IMR-90 (cell line): ENCODE measurements around the gene PDLIM5. TPM values are rescaled to one million over a fixed set of nuclear protein-coding genes. Genes with fewer than 3 reads are reported as not detected.

Experiments used
- ATAC-seq: fragments of 200-7000 bp; cut with Tn5 transposase; 2 replicates; pipeline ENCODE4 v1.9.1; 2020; ENCODE audit warnings: low read depth, mild to moderate bottlenecking, moderate library complexity
- BruUV-seq: library from RNA; stranded (reverse); fragments of 400-500 nt; replicated peaks from 2 replicates; lab custom pipeline; 2021; lab: Mats Ljungman, UMichigan
- CTCF ChIA-PET: fragments of 300-600 bp; formaldehyde crosslinking; extraction: SDS; loops from one replicate; lab custom pipeline; 2021; ENCODE audit warnings: antibody characterized with exemption; lab: Yijun Ruan, JAX
- POLR2A ChIA-PET: fragments of 300-600 bp; sonication (Branson Sonifier 250); formaldehyde crosslinking; loops from one replicate; lab custom pipeline; 2022; ENCODE audit warnings: antibody characterized with exemption; ENCODE audit not compliant: unreplicated experiment; lab: Charles Lee
- DNase-seq: peaks from one replicate; pipeline ENCODE4 v3.0.0; 2013
- H2AFZ ChIP-seq: replicated peaks from 2 replicates; pipeline ENCODE3; 2013; ENCODE audit warnings: low read length, mild to moderate bottlenecking; ENCODE audit not compliant: poor library complexity
- H2AK5ac ChIP-seq: 2 replicates; pipeline ENCODE4 v1.6.1; 2013; ENCODE audit warnings: low read depth, low read length, inconsistent platforms
- H2AK9ac ChIP-seq: replicated peaks from 2 replicates; pipeline ENCODE3; 2013; ENCODE audit warnings: mild to moderate bottlenecking, low read depth, low read length, moderate library complexity; ENCODE audit not compliant: poor library complexity
- H2BK120ac ChIP-seq: 2 replicates; pipeline ENCODE4 v1.6.1; 2013; ENCODE audit warnings: low read depth, low read length, inconsistent platforms
- H2BK15ac ChIP-seq: 3 replicates; pipeline ENCODE4 v1.6.1; 2013; ENCODE audit warnings: low read depth, low read length, inconsistent platforms
- H2BK20ac ChIP-seq: 2 replicates; pipeline ENCODE4 v1.6.1; 2013; ENCODE audit warnings: low read depth, mild to moderate bottlenecking, inconsistent platforms, low read length, moderate library complexity
- H2BK5ac ChIP-seq: 2 replicates; pipeline ENCODE4 v1.6.1; 2013; ENCODE audit warnings: mild to moderate bottlenecking, low read depth, low read length, inconsistent platforms; ENCODE audit not compliant: poor library complexity, severe bottlenecking
- H3K14ac ChIP-seq: replicated peaks from 2 replicates; pipeline ENCODE4 v1.6.1; 2013; ENCODE audit warnings: low read depth, low read length, inconsistent platforms
- H3K18ac ChIP-seq: 2 replicates; pipeline ENCODE4 v1.6.1; 2013; ENCODE audit warnings: low read depth, low read length, control low read depth
- H3K23ac ChIP-seq: 2 replicates; pipeline ENCODE4 v1.6.1; 2013; ENCODE audit warnings: low read depth, low read length, inconsistent platforms
- H3K27ac ChIP-seq: 2 replicates; pipeline ENCODE4 v1.5.1; 2013; ENCODE audit warnings: mild to moderate bottlenecking, control low read depth, low read length; ENCODE audit not compliant: insufficient read depth
- H3K27me3 ChIP-seq: 2 replicates; pipeline ENCODE4 v1.6.1; 2013; ENCODE audit warnings: low read length; ENCODE audit not compliant: control insufficient read depth, insufficient read depth
- H3K36me3 ChIP-seq: 2 replicates; pipeline ENCODE4 v1.6.1; 2013; ENCODE audit warnings: low read length, mixed read lengths; ENCODE audit not compliant: control insufficient read depth, insufficient read depth
- H3K4ac ChIP-seq: 2 replicates; pipeline ENCODE4 v1.6.1; 2013; ENCODE audit warnings: low read depth, low read length, inconsistent platforms
- H3K4me1 ChIP-seq: 2 replicates; pipeline ENCODE4 v1.6.1; 2013; ENCODE audit warnings: low read length, mixed read lengths; ENCODE audit not compliant: control insufficient read depth, insufficient read depth
- H3K4me2 ChIP-seq: 2 replicates; pipeline ENCODE4 v1.6.1; 2013; ENCODE audit warnings: low read depth, mild to moderate bottlenecking, control low read depth, low read length, moderate library complexity
- H3K4me3 ChIP-seq: 2 replicates; pipeline ENCODE4 v1.5.1; 2013; ENCODE audit warnings: low read depth, mild to moderate bottlenecking, control low read depth, low read length, moderate library complexity; ENCODE audit not compliant: insufficient read depth
- H3K56ac ChIP-seq: 2 replicates; pipeline ENCODE4 v1.6.1; 2013; ENCODE audit warnings: low read length, inconsistent platforms; ENCODE audit not compliant: insufficient read depth; ENCODE audit errors: extremely low read depth
- H3K79me1 ChIP-seq, 2 experiments: 2 replicates each; pipeline ENCODE4 v1.6.1; 2013; ENCODE audit warnings: low read length in 2 of 2, inconsistent platforms in 1 of 2, low read depth in 1 of 2
- H3K9ac ChIP-seq: 2 replicates; pipeline ENCODE4 v1.6.1; 2013; ENCODE audit warnings: low read depth, low read length, control low read depth
- H3K9me1 ChIP-seq: 2 replicates; pipeline ENCODE4 v1.6.1; 2013; ENCODE audit warnings: low read length, inconsistent platforms; ENCODE audit not compliant: insufficient read depth
- H3K9me3 ChIP-seq: 2 replicates; pipeline ENCODE4 v1.6.1; 2013; ENCODE audit warnings: low read length; ENCODE audit not compliant: control insufficient read depth, insufficient read depth
- H4K20me1 ChIP-seq: 2 replicates; pipeline ENCODE4 v1.6.1; 2013; ENCODE audit warnings: low read length, inconsistent platforms; ENCODE audit not compliant: insufficient read depth
- H4K5ac ChIP-seq: 2 replicates; pipeline ENCODE4 v1.6.1; 2013; ENCODE audit warnings: mild to moderate bottlenecking, low read depth, low read length, control low read depth
- H4K8ac ChIP-seq, 2 experiments: 2 replicates each; pipeline ENCODE4 v1.6.1; 2013; ENCODE audit warnings: low read depth in 2 of 2, low read length in 2 of 2, control low read depth in 1 of 2, inconsistent platforms in 1 of 2
- H4K91ac ChIP-seq: 2 replicates; pipeline ENCODE4 v1.6.1; 2013; ENCODE audit warnings: low read depth, low read length, inconsistent platforms; ENCODE audit not compliant: insufficient read depth
- BHLHE40 ChIP-seq: fragments of 150-350 bp; IDR thresholded peaks from 2 replicates; pipeline ENCODE4 v1.6.1; 2016; ENCODE audit warnings: mild to moderate bottlenecking, low read depth, low read length
- CEBPB ChIP-seq: IDR thresholded peaks from 2 replicates; pipeline ENCODE4 v1.6.1; 2012; ENCODE audit warnings: low read depth, low read length, improper control_type of control experiment
- CHD1 ChIP-seq: IDR thresholded peaks from 2 replicates; pipeline ENCODE4 v1.6.1; 2012; ENCODE audit warnings: low read depth, low read length, improper control_type of control experiment
- FOS ChIP-seq: fragments of 150-350 bp; IDR thresholded peaks from 2 replicates; pipeline ENCODE4 v1.6.1; 2016; ENCODE audit warnings: low read depth, low read length
- MAFK ChIP-seq: IDR thresholded peaks from 2 replicates; pipeline ENCODE4 v1.6.1; 2012; ENCODE audit warnings: low read depth, low read length, improper control_type of control experiment
- MAZ ChIP-seq: IDR thresholded peaks from 2 replicates; pipeline ENCODE4 v1.6.1; 2012; ENCODE audit warnings: low read depth, mild to moderate bottlenecking, low read length, improper control_type of control experiment, moderate library complexity, borderline replicate concordance
- MXI1 ChIP-seq: IDR thresholded peaks from 2 replicates; pipeline ENCODE4 v1.6.1; 2012; ENCODE audit warnings: low read depth, mild to moderate bottlenecking, low read length, moderate library complexity, borderline replicate concordance
- NFE2L2 ChIP-seq: fragments of 150-350 bp; IDR thresholded peaks from 2 replicates; pipeline ENCODE4 v1.6.1; 2016; ENCODE audit warnings: low read depth, mild to moderate bottlenecking, low read length
- POLR2A ChIP-seq: IDR thresholded peaks from 2 replicates; pipeline ENCODE4 v1.6.1; 2012; ENCODE audit warnings: mild to moderate bottlenecking, low read depth, low read length
- RAD21 ChIP-seq: IDR thresholded peaks from 2 replicates; pipeline ENCODE4 v1.6.1; 2012; ENCODE audit warnings: low read length, improper control_type of control experiment
- RCOR1 ChIP-seq: IDR thresholded peaks from 2 replicates; pipeline ENCODE4 v1.6.1; 2012; ENCODE audit warnings: mild to moderate bottlenecking, low read length, improper control_type of control experiment; ENCODE audit not compliant: insufficient replicate concordance
- RFX5 ChIP-seq: IDR thresholded peaks from 2 replicates; pipeline ENCODE4 v1.8.0; 2012; ENCODE audit warnings: low read depth, mild to moderate bottlenecking, low read length, moderate library complexity
- SMC3 ChIP-seq: fragments of 150-350 bp; IDR thresholded peaks from 2 replicates; pipeline ENCODE4 v1.6.1; 2016; ENCODE audit warnings: low read depth, mild to moderate bottlenecking, antibody characterized with exemption, low read length, moderate library complexity
- WGBS, 2 experiments: methylation state at CpG; one replicate each; pipeline versions ENCODE4 v1.1.5 to v1.1.7; 2013; ENCODE audit warnings: missing lambda C conversion rate in 2 of 2; ENCODE audit not compliant: insufficient read length in 1 of 2; ENCODE audit errors: extremely low coverage in 2 of 2; 5-methylcytosine and 5-hydroxymethylcytosine counted together
- dilution Hi-C: fragments of 300-500 bp; cut with HindIII; formaldehyde crosslinking; loops from one replicate; pipeline ENCODE4 v1.14.3; 2018; ENCODE audit warnings: low sequenced_read_pairs; ENCODE audit not compliant: unreplicated experiment
- in situ Hi-C: fragments of 300-500 bp; cut with MboI; formaldehyde crosslinking; loops from 3 replicates; pipeline ENCODE4 v1.14.3; 2019; ENCODE audit warnings: low sequenced_read_pairs, inconsistent platforms, mixed read lengths
- intact Hi-C: fragments of 100-400 bp; cut with micrococcal nuclease; formaldehyde crosslinking; loops from 2 replicates; pipeline ENCODE4 v1.10.0; 2022
- polyA plus RNA-seq, 3 experiments: library from polyadenylated mRNA; depleted of rRNA; stranded (reverse); fragments of >200 nt; gene quantifications; 2 replicates each; pipeline ENCODE4 v1.2.3, GENCODE V29; 2012; ENCODE audit warnings: low replicate concordance in 1 of 3
- total RNA-seq: library from RNA; depleted of rRNA; stranded (reverse); fragments of >200 nt; gene quantifications from 2 replicates; pipeline ENCODE4 v1.2.3, GENCODE V29; 2012
- TF ChIP-seq, protein P1 (sequence below): fragments of 150-350 bp; IDR thresholded peaks from 2 replicates; pipeline ENCODE4 v1.6.1; 2016; ENCODE audit warnings: low read depth, mild to moderate bottlenecking, low read length, moderate library complexity, borderline replicate concordance
- TF ChIP-seq, protein P2 (sequence below): fragments of 150-350 bp; IDR thresholded peaks from 2 replicates; pipeline ENCODE4 v1.6.1; 2017; ENCODE audit warnings: mild to moderate bottlenecking, antibody characterized with exemption, low read length, low read depth
- TF ChIP-seq, protein P3 (sequence below): conservative IDR thresholded peaks from 2 replicates; pipeline ENCODE4 v1.5.1; 2012; ENCODE audit warnings: mild to moderate bottlenecking, low read depth, low read length, improper control_type of control experiment

PDLIM5 gene
- total and polyA plus RNA-seq, 2 of the 4 experiments (the other 2 are of a cell fraction), result 96.5 to 188 TPM

DNA sequence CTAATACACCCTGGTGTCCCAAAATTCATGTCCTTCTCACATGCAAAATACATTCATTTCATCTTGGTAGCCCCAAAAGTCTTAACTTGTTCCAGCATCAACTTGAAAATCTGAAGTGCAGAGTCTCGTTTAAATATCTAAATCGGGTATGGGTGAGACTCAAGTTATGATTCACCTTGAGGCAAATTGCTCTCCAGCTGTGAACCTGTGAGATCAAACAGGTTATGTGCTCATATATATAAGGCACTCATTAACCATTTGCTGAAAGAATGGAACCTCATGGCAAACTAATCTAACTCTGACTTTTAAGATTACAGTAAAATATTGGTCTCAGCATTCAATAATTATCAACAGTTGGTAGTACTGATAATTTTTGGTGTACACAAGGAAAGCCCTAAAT lies 55.5 kb downstream of the PDLIM5 start:
- CTCF ChIA-PET, result no interaction called here
- intact Hi-C loops, result no loop called here

More for the DNA sequence above, 55.5 kb downstream of the PDLIM5 start:
- BruUV-seq, result no TSS peak
- Histone ChIP-seq H3K79me1 (peaks cover 11 to 71% of the 10 kb centered on the region in 2 experiments), H3K4ac (0 out of 2 replicates have a peak overlapping the region, but pooled peaks have one; percentile 4), H3K4me3 (no peak overlapping the region), H2BK15ac (0 out of 3 replicates have a peak overlapping the region, but pooled peaks have one; percentile 39), H3K36me3 (no peaks in the 10 kb centered on the region; the same call in 1 of the 2 replicates), H2BK5ac (peak overlapping the region; percentile 38), H3K27me3 (no peaks in the 10 kb centered on the region), H3K9me3 (no peaks in the 10 kb centered on the region), H2BK120ac (no peak overlapping the region), H3K18ac (peak overlapping the region; percentile 58; the same call in 1 of the 2 replicates), H4K8ac (no peak overlapping the region; a peak in 1 of 4 replicates), H2AK5ac (no peak overlapping the region), H3K27ac (no peak overlapping the region), H2AFZ (no peak overlapping the region), H2BK20ac (no peak overlapping the region), H3K14ac (no peak overlapping the region), H4K5ac (no peak overlapping the region), H3K23ac (no peak overlapping the region), H3K9ac (no peak overlapping the region), H3K9me1 (peaks cover 8% of the 10 kb centered on the region), H3K56ac (no peak overlapping the region), H3K4me1 (peaks cover 18% of the 10 kb centered on the region), H4K20me1 (peaks cover 4% of the 10 kb centered on the region; the same call in 1 of the 2 replicates), H4K91ac (no peak overlapping the region), H2AK9ac (no peak overlapping the region), H3K4me2 (no peak overlapping the region; the same call in 1 of the 2 replicates)
- no peak for ATAC-seq
- dilution Hi-C loops (no loop called here), in situ Hi-C loops (no loop called here)
- no CpG with 5 or more reads among the region's 2 CpGs for WGBS, 2 experiments
- no peak for TF ChIP-seq POLR2A
- TF ChIP-seq RCOR1, result no peak
- TF ChIP-seq, protein P1, sequence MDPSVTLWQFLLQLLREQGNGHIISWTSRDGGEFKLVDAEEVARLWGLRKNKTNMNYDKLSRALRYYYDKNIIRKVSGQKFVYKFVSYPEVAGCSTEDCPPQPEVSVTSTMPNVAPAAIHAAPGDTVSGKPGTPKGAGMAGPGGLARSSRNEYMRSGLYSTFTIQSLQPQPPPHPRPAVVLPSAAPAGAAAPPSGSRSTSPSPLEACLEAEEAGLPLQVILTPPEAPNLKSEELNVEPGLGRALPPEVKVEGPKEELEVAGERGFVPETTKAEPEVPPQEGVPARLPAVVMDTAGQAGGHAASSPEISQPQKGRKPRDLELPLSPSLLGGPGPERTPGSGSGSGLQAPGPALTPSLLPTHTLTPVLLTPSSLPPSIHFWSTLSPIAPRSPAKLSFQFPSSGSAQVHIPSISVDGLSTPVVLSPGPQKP, result no peak
- no peak for TF ChIP-seq CHD1
- TF ChIP-seq RFX5, result no peak
- no peak for TF ChIP-seq CEBPB
- no peak for TF ChIP-seq FOS
- no peak for TF ChIP-seq BHLHE40
- TF ChIP-seq SMC3, result no peak
- no peak for TF ChIP-seq NFE2L2
- TF ChIP-seq MAFK, result no peak
- no peak for TF ChIP-seq RAD21
- no peak for TF ChIP-seq MAZ
- TF ChIP-seq, protein P2, sequence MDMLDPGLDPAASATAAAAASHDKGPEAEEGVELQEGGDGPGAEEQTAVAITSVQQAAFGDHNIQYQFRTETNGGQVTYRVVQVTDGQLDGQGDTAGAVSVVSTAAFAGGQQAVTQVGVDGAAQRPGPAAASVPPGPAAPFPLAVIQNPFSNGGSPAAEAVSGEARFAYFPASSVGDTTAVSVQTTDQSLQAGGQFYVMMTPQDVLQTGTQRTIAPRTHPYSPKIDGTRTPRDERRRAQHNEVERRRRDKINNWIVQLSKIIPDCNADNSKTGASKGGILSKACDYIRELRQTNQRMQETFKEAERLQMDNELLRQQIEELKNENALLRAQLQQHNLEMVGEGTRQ, result no peak
- TF ChIP-seq, protein P3, sequence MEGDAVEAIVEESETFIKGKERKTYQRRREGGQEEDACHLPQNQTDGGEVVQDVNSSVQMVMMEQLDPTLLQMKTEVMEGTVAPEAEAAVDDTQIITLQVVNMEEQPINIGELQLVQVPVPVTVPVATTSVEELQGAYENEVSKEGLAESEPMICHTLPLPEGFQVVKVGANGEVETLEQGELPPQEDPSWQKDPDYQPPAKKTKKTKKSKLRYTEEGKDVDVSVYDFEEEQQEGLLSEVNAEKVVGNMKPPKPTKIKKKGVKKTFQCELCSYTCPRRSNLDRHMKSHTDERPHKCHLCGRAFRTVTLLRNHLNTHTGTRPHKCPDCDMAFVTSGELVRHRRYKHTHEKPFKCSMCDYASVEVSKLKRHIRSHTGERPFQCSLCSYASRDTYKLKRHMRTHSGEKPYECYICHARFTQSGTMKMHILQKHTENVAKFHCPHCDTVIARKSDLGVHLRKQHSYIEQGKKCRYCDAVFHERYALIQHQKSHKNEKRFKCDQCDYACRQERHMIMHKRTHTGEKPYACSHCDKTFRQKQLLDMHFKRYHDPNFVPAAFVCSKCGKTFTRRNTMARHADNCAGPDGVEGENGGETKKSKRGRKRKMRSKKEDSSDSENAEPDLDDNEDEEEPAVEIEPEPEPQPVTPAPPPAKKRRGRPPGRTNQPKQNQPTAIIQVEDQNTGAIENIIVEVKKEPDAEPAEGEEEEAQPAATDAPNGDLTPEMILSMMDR, result no peak
- no peak for TF ChIP-seq MXI1
- no peak for DNase-seq
- POLR2A ChIA-PET, result no interaction called here
